Activated CD4-positive, alpha-beta T cell treated with anti-CD3 and anti-CD28 coated beads, Interleukin-2, amount 10 ng/mL, durations not matched to agents 24 days and 14 days (primary cell): ENCODE results near the gene CAMSAP1. TPM values are rescaled to one million over a fixed set of nuclear protein-coding genes. Genes with fewer than 3 reads are reported as not detected.
"Not testable (repeated sequence)": the region's sequence is repeated elsewhere in the genome, so short reads cannot be mapped to it uniquely, and the experiment has no call there.

ENCODE experiments used
- DNase-seq: peaks from one replicate; pipeline ENCODE4 v3.0.0; 2022
- H3K27ac Mint-ChIP-seq: one replicate; pipeline ENCODE4 v1.8.0; 2022; ENCODE audit warnings: mild to moderate bottlenecking, mixed read lengths
- H3K27me3 Mint-ChIP-seq: one replicate; pipeline ENCODE4 v1.8.0; 2022; ENCODE audit warnings: mixed read lengths
- H3K36me3 Mint-ChIP-seq: one replicate; pipeline ENCODE4 v1.8.0; 2022; ENCODE audit warnings: low read depth, mild to moderate bottlenecking, mixed read lengths
- H3K4me1 Mint-ChIP-seq: one replicate; pipeline ENCODE4 v1.8.0; 2021; ENCODE audit warnings: mixed read lengths
- H3K4me3 Mint-ChIP-seq: one replicate; pipeline ENCODE4 v1.8.0; 2022; ENCODE audit warnings: mild to moderate bottlenecking, moderate library complexity, mixed read lengths
- H3K9me3 Mint-ChIP-seq: one replicate; pipeline ENCODE4 v1.8.0; 2021; ENCODE audit warnings: mixed read lengths
- intact Hi-C: fragments of 100-400 bp; cut with micrococcal nuclease; formaldehyde crosslinking; loops from one replicate; pipeline ENCODE4 v1.15.1; 2023
- total RNA-seq: library from RNA; stranded (reverse); gene quantifications from 2 replicates; pipeline ENCODE4 v1.2.3, GENCODE V29; 2022

The CAMSAP1 gene
- total RNA-seq, 1 donor from 2014 or later, result 49.9 TPM

GRCh38 chr9:135905380-135906258 lies 1.7 kb downstream of the CAMSAP1 start:
- Mint-ChIP-seq H3K4me1 (peaks cover 39% of the 10 kb centered on the region), H3K27me3 (no peaks in the 10 kb centered on the region), H3K27ac (peak overlapping the region; percentile 80), H3K4me3 (peak overlapping the region; percentile 84), H3K36me3 (peaks cover 55% of the 10 kb centered on the region), H3K9me3 (peaks cover 9% of the 10 kb centered on the region)
- DNase-seq, result peak; percentile 74
- intact Hi-C loops, result loop anchor here (2.0 kb wide), 1 partner anchor 55 kb away; the partner anchor contains the start of gene UBAC1

DNA sequence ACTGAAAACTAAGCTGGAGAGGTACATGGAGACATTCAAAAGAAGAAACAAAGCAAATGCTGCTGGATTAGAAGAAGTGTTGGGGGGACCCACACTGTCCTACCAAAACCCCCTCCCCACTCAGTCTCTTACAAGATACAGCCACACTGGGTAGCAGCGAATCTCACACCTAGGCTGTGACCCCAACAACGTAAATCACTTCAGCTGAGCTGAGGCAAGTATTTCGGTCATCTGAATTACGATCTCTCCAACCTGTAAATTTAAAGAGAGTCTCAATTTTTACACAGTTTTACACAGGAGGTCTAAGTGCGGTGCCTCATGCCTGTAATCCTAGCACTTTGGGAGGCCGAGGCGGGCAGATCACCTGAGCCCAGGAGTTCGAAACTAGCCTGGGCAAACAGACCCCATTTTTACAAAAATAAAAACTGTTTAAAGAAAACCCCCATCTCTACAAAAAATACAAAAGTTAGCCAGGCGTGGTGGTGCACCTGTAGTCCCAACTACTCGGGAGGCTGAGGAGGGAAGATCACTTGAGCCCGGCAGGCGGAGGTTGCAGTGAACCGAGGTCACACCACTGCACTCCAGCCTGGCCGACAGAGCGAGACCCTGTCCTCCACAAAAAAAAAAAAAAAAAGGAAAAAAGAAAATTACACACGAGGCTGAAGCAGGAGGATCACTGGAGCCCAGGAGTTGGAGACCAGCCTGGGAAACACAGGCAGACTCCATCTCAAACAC lies 3.4 kb downstream of the CAMSAP1 start:
- H3K9me3 Mint-ChIP-seq, result peaks cover 14% of the 10 kb centered on the region
- intact Hi-C loops, result no loop called here
- no peak overlapping the region for H3K4me3 Mint-ChIP-seq
- H3K36me3 Mint-ChIP-seq, result peaks cover 50% of the 10 kb centered on the region
- no peaks in the 10 kb centered on the region for H3K27me3 Mint-ChIP-seq
- peaks cover 40% of the 10 kb centered on the region for H3K4me1 Mint-ChIP-seq
- no peak for DNase-seq
- H3K27ac Mint-ChIP-seq, result no peak overlapping the region

DNA sequence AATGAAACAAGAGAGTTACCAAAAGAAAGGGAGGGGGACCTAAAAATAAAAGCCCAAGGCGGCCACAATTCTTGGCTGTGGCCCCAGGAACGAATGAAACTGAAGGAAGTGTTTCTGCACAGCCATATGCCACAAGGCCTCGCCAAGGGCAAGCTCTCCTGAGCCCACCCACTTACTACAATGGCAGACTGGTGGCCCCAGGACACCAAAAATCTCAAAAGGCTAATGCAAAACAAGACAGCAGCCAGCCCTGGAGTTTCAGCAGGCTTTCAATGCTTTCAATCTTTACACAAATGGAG lies 4.0 kb downstream of the CAMSAP1 start:
- no peak for DNase-seq
- Mint-ChIP-seq H3K27me3 (no peaks in the 10 kb centered on the region), H3K27ac (no peak overlapping the region), H3K4me3 (no peak overlapping the region), H3K4me1 (peaks cover 38% of the 10 kb centered on the region), H3K9me3 (peaks cover 9% of the 10 kb centered on the region), H3K36me3 (peaks cover 46% of the 10 kb centered on the region)
- intact Hi-C loops, result no loop called here

- Mint-ChIP-seq H3K4me1 (peaks cover 42% of the 10 kb centered on the region), H3K27ac (no peak overlapping the region)
- intact Hi-C loops, result no loop called here
Measured at GRCh38 chr9:135902655-135903357, 4.5 kb downstream of the CAMSAP1 start.

DNA sequence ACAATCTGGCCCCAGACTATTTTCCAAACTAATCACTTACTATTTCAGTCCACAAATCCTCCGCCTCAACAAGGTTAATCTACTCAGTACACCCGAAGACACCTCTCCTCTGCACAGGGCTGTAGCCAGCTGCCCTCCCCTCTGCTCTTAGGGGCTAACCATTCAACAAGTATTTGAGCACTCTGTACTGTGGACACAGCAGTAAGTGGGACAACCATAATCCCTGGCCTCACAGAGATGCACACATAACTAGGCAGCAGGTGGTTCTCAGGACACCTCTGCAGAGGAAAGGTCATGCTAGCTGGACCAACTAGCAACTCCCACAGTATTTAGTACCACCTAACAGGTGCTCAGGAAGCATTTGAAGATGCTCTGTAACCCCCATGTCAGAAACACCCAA lies 5.5 kb downstream of the CAMSAP1 start:
- peaks cover 50% of the 10 kb centered on the region for H3K36me3 Mint-ChIP-seq
- H3K4me1 Mint-ChIP-seq, result peaks cover 42% of the 10 kb centered on the region
- DNase-seq, result no peak
- H3K27me3 Mint-ChIP-seq, result no peaks in the 10 kb centered on the region
- H3K4me3 Mint-ChIP-seq, result no peak overlapping the region
- H3K9me3 Mint-ChIP-seq, result peaks cover 9% of the 10 kb centered on the region
- intact Hi-C loops, result no loop called here
- H3K27ac Mint-ChIP-seq, result no peak overlapping the region

More at GRCh38 chr9:135902655-135903357, 4.5 kb downstream of the CAMSAP1 start:
- DNase-seq, result no peak
- Mint-ChIP-seq H3K9me3 (peaks cover 9% of the 10 kb centered on the region), H3K36me3 (peaks cover 49% of the 10 kb centered on the region), H3K27me3 (no peaks in the 10 kb centered on the region), H3K4me3 (no peak overlapping the region)

DNA sequence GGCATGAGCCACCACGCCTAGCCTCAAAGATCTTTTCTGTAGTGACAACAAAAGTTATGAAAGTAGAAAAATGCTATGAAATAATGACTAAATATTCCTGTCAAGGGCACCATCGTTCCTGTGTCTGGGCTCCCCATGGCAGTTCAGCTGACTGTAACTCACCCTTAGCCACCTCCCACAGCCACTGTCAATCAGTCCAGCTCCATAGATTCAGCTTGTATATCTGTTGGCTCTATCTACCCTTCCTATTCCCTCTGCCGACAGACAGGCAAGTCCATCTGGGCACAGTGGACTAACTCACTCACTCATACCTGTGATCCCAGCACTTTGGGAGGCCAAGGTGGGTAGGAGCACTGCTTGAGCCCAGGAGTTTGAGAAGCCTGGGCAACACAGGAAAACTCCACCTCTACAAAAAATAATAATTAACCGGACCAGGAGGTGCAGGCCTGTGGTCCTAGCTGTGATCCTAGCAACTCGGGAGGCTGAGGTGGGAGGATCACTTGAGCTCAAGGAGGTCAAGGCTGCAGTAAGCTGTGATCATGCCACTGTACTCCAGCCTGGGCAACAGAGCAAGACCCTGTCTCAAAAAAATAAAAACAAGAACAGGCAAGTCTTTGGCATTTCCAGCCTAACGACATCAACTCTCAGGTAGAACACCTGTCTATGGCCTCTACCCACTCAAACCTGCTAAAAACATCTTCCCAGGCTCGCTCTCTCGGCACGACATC lies 6.2 kb downstream of the CAMSAP1 start:
- Mint-ChIP-seq H3K9me3 (peaks cover 9% of the 10 kb centered on the region), H3K4me3 (no peak overlapping the region), H3K4me1 (peaks cover 43% of the 10 kb centered on the region), H3K36me3 (peaks cover 51% of the 10 kb centered on the region), H3K27ac (no peak overlapping the region), H3K27me3 (no peaks in the 10 kb centered on the region)
- no peak for DNase-seq
- intact Hi-C loops, result no loop called here

DNA sequence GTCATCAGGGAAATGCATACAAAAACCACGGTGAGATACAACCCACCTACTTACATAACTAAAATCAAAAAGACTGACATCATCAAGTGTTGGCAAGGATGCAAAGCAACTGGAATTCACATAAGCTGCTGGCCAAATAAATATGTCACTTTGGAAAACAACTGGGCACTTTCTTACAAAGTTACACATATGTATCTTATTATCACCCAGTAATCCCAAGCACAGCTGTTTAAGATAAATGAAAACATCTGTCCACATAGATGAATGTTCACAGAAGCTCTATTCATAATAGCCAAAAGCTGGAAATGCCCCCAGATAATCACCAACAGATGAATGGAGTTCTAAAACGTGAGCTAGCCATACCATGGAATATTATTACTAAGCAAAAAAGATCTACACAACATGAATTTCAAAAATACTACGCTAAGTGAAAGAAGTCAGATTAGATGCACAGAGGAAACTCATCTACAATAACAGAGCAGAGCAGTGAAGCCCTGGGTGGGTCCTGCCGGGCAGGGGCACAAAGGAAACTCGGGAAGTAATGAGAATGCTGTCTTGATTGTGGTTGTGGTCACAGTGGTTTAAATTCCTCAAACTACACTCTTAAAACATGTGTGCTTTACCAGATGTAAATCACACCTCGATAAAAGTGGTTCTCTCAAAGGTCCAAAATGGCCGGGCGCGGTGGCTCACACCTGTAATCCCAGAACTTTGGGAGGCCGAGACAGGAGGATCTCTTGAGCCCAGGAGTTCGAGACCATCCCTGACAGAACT lies 8.5 kb downstream of the CAMSAP1 start:
- Mint-ChIP-seq H3K4me1 (peaks cover 40% of the 10 kb centered on the region), H3K27me3 (peaks cover 2% of the 10 kb centered on the region), H3K36me3 (peaks cover 40% of the 10 kb centered on the region), H3K27ac (no peak overlapping the region), H3K9me3 (peaks cover 9% of the 10 kb centered on the region), H3K4me3 (no peak overlapping the region)
- DNase-seq, result no peak
- intact Hi-C loops, result loop anchor here (1.0 kb wide), 1 partner anchor 57 kb away; no protein-coding TSS in a partner anchor

DNA sequence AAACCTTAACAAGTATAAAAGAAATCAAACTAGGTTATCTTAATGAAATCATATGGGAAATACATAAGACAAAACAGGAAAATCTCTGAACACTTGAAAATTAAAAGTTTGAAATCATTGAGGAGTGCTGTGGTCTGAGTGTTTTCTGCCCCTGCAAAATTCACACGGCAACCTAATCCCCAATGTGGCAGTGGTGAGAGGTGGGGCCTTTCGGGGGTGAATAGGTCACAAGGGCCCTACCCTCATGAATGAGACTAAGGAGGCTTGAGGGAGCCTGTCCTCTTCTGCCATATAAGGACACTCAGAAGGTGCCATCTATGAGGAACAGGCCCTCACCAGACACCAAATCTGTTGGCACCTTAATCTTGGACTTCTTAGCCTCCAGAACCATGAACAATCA lies 10.7 kb downstream of the CAMSAP1 start:
- peaks cover 5% of the 10 kb centered on the region for H3K9me3 Mint-ChIP-seq
- peaks cover 48% of the 10 kb centered on the region for H3K4me1 Mint-ChIP-seq
- intact Hi-C loops, result no loop called here
- no peak overlapping the region for H3K27ac Mint-ChIP-seq
- no peak for DNase-seq
- H3K27me3 Mint-ChIP-seq, result peaks cover 2% of the 10 kb centered on the region
- peaks cover 26% of the 10 kb centered on the region for H3K36me3 Mint-ChIP-seq
- H3K4me3 Mint-ChIP-seq, result no peak overlapping the region

GRCh38 chr9:135896205-135896604 lies 11.1 kb downstream of the CAMSAP1 start:
- peaks cover 5% of the 10 kb centered on the region for H3K9me3 Mint-ChIP-seq
- DNase-seq, result no peak
- H3K4me3 Mint-ChIP-seq, result no peak overlapping the region
- H3K27ac Mint-ChIP-seq, result no peak overlapping the region
- peaks cover 2% of the 10 kb centered on the region for H3K27me3 Mint-ChIP-seq
- peaks cover 46% of the 10 kb centered on the region for H3K4me1 Mint-ChIP-seq
- intact Hi-C loops, result no loop called here
- H3K36me3 Mint-ChIP-seq, result peaks cover 22% of the 10 kb centered on the region

DNA sequence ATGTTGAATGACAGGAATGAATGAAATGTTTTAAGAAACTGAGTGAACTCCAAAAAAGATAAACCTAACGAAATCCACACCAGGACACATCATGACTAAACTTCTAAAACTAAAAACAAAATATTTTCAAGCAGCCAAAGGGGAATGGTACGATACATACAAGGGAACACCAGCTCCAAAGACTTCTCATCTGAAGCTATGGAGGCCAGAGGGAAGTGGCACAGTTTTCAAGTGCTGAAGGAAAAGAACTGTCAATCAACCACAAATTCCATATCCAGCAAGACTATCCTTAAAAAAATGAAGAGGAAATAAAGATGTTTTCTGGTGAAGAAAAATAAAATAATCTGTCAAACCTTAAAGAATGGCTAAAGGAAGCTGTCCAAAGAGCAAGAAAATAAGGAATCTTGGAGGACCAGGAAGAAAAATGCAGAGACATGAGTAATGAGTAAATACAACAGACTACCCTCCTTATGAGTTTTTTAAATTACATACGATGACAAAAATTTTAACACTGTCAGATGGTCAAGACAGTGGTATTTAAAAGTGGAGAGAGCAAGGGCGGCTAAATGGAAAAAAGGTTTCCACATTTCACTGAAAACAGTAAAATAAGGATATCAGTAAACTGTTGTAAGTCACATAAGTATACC lies 12.0 kb downstream of the CAMSAP1 start:
- Mint-ChIP-seq H3K36me3 (peaks cover 19% of the 10 kb centered on the region), H3K27ac (no peak overlapping the region), H3K4me1 (peaks cover 44% of the 10 kb centered on the region), H3K9me3 (peaks cover 5% of the 10 kb centered on the region), H3K27me3 (peaks cover 2% of the 10 kb centered on the region), H3K4me3 (no peak overlapping the region)
- no peak for DNase-seq
- intact Hi-C loops, result no loop called here

DNA sequence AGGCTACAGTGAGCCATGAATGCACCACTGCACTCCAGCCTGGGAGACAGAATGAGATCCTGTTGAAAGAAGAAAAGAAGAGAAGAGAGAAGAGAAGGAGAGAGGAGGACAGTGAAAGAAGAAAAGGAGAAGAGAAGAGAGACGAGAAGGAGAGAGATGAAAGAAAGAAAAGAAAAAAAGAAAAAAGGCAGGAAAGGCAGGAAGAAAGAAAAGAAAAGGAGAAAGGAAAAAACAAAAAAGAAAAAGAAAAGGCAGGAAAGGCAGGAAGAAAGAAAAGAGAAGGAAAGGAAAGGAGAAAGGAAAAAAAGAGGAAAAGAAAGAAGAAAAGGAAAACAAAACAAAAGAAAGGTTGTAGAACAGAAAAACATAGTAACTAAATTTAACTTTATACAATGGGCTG lies 14.2 kb downstream of the CAMSAP1 start:
- no peak overlapping the region for H3K27ac Mint-ChIP-seq
- peaks cover 2% of the 10 kb centered on the region for H3K27me3 Mint-ChIP-seq
- intact Hi-C loops, result no loop called here

GRCh38 chr9:135892327-135892726 lies 15.0 kb downstream of the CAMSAP1 start:
- intact Hi-C loops, DNase-seq, H3K36me3 Mint-ChIP-seq, H3K4me3 Mint-ChIP-seq, H3K9me3 Mint-ChIP-seq, H3K27me3 Mint-ChIP-seq, H3K27ac Mint-ChIP-seq: not testable (repeated sequence)
- H3K4me1 Mint-ChIP-seq, result peaks cover 34% of the 10 kb centered on the region

More for the DNA sequence above, 14.2 kb downstream of the CAMSAP1 start:
- no peak for DNase-seq
- Mint-ChIP-seq H3K4me3 (no peak overlapping the region), H3K4me1 (peaks cover 32% of the 10 kb centered on the region), H3K9me3 (no peaks in the 10 kb centered on the region), H3K36me3 (peaks cover 6% of the 10 kb centered on the region)
